Nucleus accumbens (tissue), 56 donors: ENCODE data around the gene GAS7.

ENCODE experiments used
- DNase-seq, 56 donors: peaks; one replicate each; lab custom pipeline; 2025; lab: John Stamatoyannopoulos, UW

The GAS7 gene

GRCh38 chr17:10201680-10202079 lies 3.3 kb upstream of the GAS7 start:
- no peak for DNase-seq

- no peak for DNase-seq
These were observed 2.2 kb upstream of the GAS7 start for GRCh38 chr17:10200645-10201044.

GRCh38 chr17:10200016-10200415 lies 1.6 kb upstream of the GAS7 start:
- DNase-seq, result no peak

DNA sequence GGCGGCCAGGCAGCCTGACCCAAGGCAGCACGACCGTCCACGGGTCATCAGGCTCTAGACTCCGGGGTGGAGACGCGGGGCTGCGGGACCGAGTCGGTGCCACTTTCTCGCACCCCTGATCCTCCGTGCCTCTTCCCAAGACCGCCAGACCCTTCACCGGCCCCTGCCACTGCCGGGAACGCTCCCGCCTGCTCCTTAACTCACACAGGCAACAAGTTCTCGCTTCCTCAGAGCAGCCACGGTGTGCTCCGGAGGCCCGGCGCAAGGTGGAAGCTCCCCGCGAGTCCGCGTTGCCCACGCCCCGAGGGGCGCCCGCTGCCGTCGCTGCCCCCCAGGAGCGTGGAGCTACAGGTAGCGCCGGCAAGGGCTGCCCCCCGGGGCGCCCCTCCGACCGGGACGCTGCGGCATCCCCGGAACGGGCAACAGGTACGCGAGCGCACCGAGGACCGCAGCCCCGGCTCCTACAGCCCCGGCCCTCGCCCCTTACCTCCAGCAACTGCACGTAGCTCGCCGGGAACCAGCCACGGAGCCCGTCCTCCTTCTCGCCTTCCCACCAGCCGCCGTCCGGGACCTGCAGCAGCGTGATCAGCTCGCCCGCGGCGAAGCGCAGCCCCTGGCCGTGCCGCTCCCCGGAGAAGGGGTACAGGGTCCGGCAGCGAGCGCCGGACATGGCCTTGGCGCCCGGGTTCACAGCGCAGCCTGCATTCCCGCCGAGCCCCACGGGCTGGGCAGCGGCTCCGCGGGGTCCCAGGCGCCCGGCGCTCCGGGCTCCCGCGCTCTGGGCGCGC lies 491 bp downstream of the GAS7 start:
- peak in 2 of 56 donors; percentile 25 to 29 for DNase-seq

- DNase-seq, result peak in 6 of 56 donors; percentile 3 to 48 (median 18)
These were observed 1.1 kb downstream of the GAS7 start for GRCh38 chr17:10197362-10197720.

DNA sequence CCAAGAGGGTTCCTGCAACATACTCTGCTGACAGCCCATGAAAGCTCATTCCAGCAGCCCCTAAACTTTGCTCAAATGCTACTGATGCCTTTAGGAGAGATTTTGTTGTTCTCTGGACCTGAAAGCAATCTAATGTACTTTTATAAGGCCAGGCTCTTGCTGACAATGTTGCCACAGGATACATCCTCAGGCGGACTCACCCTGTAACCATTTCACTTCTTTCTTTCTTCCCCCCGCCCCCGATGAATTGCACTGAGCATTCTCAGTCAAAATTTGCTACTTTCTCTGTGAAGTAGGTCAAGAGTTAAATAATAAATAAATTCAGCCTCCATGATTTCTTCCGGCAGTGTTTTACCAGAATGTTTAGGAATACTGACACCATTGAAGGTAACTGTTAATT lies 1.5 kb downstream of the GAS7 start:
- DNase-seq, result no peak

- no peak for DNase-seq
These were observed 2.0 kb downstream of the GAS7 start for GRCh38 chr17:10196384-10196895.

- DNase-seq, result no peak
These were observed 3.2 kb downstream of the GAS7 start for GRCh38 chr17:10195090-10195805.

GRCh38 chr17:10193632-10194031 lies 4.8 kb downstream of the GAS7 start:
- DNase-seq, result no peak

GRCh38 chr17:10192972-10193371 lies 5.4 kb downstream of the GAS7 start:
- DNase-seq, result peak in 1 of 56 donors; percentile 3

- no peak for DNase-seq
These were observed 5.9 kb downstream of the GAS7 start for GRCh38 chr17:10192461-10192860.

- no peak for DNase-seq
These were observed 10.9 kb downstream of the GAS7 start for GRCh38 chr17:10187456-10187855.

DNA sequence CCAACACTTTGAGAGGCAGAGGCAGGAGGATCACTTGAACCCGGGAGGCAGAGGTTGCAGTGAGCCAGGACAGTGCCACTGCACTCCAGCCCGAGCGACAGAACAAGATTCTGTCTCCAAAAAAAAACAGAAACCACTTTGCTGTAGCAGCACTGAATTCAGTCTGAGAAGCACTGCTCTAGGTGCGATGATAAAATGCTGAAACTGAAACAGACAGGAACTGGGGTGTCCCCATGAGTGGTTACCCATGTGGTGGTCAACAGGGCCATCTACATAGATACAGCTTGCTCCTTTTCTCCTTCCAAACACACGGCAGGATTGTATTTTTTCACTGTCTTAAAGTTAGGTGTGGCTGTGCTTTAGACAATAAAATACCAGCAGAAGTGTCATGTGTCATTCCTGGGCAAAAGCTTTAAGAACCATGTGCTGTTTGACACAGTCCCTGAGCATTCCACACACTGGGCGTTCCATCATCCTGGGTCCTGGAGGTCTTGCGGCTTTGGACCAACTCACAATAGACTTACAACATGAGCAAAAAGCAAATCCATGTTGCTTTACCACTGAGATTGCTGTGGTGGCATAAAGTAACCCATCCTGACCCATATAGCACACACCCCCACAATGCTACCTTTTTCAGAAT lies 11.5 kb downstream of the GAS7 start:
- no peak for DNase-seq

DNA sequence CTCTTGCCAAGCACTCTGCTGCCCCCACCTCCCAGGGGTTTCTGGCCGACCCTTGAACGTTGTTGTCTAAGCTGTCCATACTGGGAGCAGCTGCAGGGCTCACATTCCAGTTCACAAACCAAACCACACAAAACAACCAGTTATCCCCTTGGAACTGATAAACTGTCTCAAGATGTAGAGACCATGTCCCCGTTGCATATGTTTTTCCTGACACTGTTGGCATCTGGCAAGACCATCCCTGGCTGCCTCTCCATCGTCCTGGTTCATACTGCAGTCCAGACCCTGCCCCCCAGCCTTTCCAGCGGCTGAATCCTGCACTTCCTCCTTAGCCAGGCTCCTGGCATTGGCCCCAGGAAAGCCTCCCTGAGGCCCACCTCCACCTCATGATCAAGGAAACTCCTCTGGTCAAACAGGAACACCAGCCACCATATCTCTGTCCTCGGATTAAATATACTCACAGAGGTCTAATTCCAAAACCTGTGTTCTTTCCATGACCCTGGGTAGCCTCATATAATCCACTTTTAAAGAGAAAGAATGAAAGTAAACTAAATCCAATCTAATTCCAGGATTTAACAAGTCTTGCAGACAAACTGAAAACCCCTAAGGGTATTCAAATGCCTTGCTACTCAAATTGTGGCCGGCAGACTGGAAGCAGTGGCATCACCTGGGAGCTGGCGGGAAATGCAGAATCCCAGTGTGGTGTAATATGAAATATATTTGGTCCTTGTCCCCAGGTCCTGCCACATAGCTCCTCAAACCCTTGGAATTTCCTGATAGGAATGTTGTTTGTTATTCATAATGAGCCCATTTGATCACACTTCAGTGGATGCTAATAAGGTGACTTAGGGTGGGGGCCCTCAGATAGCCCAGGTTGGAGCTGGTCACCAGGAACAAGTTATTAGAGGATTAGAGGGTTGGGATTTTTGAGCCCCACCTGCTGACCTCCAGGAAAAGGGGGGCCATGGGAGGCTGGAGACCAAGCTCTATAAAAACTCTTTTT lies 14.2 kb downstream of the GAS7 start:
- no peak for DNase-seq

GRCh38 chr17:10182785-10183184 lies 15.6 kb downstream of the GAS7 start:
- no peak for DNase-seq

DNA sequence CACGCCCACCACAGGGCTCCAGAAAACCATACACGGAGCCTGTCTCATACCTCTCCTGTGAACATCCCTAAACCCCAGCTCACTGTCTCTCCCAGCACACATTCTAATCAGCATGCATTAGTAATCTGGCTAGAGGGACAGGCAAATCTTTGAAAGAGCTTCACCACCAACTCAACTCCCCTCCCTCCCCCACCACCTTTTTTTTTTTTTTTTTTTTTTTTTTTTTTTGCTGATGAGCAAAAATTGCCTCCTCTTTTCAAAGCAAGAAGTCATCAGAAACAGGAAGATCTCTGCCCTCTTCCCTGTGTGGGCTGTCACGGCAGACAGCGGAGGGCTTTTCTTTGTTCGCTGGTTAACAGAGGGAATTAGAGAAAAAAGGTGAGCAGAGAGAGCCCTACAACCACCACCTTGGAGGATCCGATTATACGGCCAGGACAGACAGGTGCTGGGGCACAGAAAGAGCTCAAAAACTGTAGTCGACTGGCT lies 19.9 kb downstream of the GAS7 start:
- no peak for DNase-seq

GRCh38 chr17:10177913-10178505 lies 20.4 kb downstream of the GAS7 start:
- peak in 2 of 56 donors; percentile 2 to 22 for DNase-seq

- no peak for DNase-seq
These were observed 21.1 kb downstream of the GAS7 start for GRCh38 chr17:10177131-10177912.

DNA sequence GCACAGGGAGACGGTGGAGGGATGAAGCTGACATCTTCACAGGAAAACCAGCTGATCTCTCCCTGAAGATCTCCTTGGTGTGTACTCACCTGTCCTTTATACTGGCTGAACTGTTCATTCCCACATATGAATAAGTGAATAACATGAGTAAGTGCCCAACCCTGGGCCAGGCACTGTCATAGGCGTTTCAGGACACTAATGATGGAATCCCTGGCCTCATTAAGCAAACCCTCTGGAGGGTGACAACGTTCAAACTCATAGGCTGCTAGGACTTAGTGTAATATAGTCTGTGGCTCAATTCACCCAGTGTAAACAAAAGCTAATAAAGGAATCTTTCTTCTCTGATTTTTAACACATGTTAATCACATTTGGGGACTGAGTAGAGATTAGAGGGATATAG lies 24.5 kb downstream of the GAS7 start:
- no peak for DNase-seq
